ENCODE results near the gene KRTAP10-7. TPM values are rescaled to one million over a fixed set of nuclear protein-coding genes. Genes with fewer than 3 reads are reported as not detected.
"Not testable (repeated sequence)": the region's sequence is repeated elsewhere in the genome, so short reads cannot be mapped to it uniquely, and the experiment has no call there.

The KRTAP10-7 gene
- total RNA-seq, result not detected

GRCh38 chr21:44600118-44600978 is at the start of gene KRTAP10-7:
Gene KRTAP10-7 (plus strand): TSS chr21:44600597. CDS start chr21:44600622, 25 bp downstream.
- not testable (repeated sequence) for H3K9me3 ChIP-seq (ENCODE audit: control insufficient read depth in 3 of 3, low read length in 3 of 3); H3K36me3 ChIP-seq (ENCODE audit: control insufficient read depth in 3 of 3, insufficient read depth in 3 of 3, low read length in 3 of 3); H3K27ac ChIP-seq (ENCODE audit: low read depth, low read length); H3K4me3 ChIP-seq (ENCODE audit: low read length in 3 of 3); H3K4me1 ChIP-seq (ENCODE audit: control insufficient read depth in 3 of 3, insufficient read depth in 3 of 3, low read length in 3 of 3); H3K9ac ChIP-seq (ENCODE audit: low read depth in 1 of 3, low read length in 3 of 3)
- H3K27me3 ChIP-seq (ENCODE audit: control insufficient read depth in 3 of 3, insufficient read depth in 3 of 3, low read length in 3 of 3), result peaks cover 41 to 61% (median 53%) of the 10 kb centered on the region in 3 donors

GRCh38 chr21:44550807-44551206 is 49.6 kb upstream of the KRTAP10-7 start:
- Histone ChIP-seq H3K9me3 (ENCODE audit: control insufficient read depth in 3 of 3, low read length in 3 of 3) (peaks cover 0 to 8% (median 0%) of the 10 kb centered on the region in 3 donors), H3K27me3 (ENCODE audit: control insufficient read depth in 3 of 3, insufficient read depth in 3 of 3, low read length in 3 of 3) (peaks cover 48 to 66% (median 53%) of the 10 kb centered on the region in 3 donors), H3K9ac (ENCODE audit: low read depth in 1 of 3, low read length in 3 of 3) (no peak overlapping the region), H3K27ac (ENCODE audit: low read depth, low read length) (no peak overlapping the region), H3K4me1 (ENCODE audit: control insufficient read depth in 3 of 3, insufficient read depth in 3 of 3, low read length in 3 of 3) (no peaks in the 10 kb centered on the region), H3K36me3 (ENCODE audit: control insufficient read depth in 3 of 3, insufficient read depth in 3 of 3, low read length in 3 of 3) (no peaks in the 10 kb centered on the region), H3K4me3 (ENCODE audit: low read length in 3 of 3) (no peak overlapping the region)

GRCh38 chr21:44551340-44551961 is 48.9 kb upstream of the KRTAP10-7 start, which contains the start of gene KRTAP10-2:
Gene KRTAP10-2 (minus strand): TSS chr21:44551505. CDS start chr21:44551458, 47 bp downstream.
- no peaks in the 10 kb centered on the region for H3K4me1 ChIP-seq (ENCODE audit: control insufficient read depth in 3 of 3, insufficient read depth in 3 of 3, low read length in 3 of 3)
- H3K9ac ChIP-seq (ENCODE audit: low read depth in 1 of 3, low read length in 3 of 3), result no peak within 1 kb of the TSS
- H3K4me3 ChIP-seq (ENCODE audit: low read length in 3 of 3), result no peak within 1 kb of the TSS
- no peaks in the 10 kb centered on the region for H3K36me3 ChIP-seq (ENCODE audit: control insufficient read depth in 3 of 3, insufficient read depth in 3 of 3, low read length in 3 of 3)
- no peak within 1 kb of the TSS for H3K27ac ChIP-seq (ENCODE audit: low read depth, low read length)
- H3K9me3 ChIP-seq (ENCODE audit: control insufficient read depth in 3 of 3, low read length in 3 of 3), result peaks cover 0 to 8% (median 0%) of the 10 kb centered on the region in 3 donors
- peaks cover 48 to 70% (median 54%) of the 10 kb centered on the region in 3 donors for H3K27me3 ChIP-seq (ENCODE audit: control insufficient read depth in 3 of 3, insufficient read depth in 3 of 3, low read length in 3 of 3)

GRCh38 chr21:44552136-44552535 is 48.3 kb upstream of the KRTAP10-7 start:
- Histone ChIP-seq H3K9ac (ENCODE audit: low read depth in 1 of 3, low read length in 3 of 3) (no peak overlapping the region), H3K9me3 (ENCODE audit: control insufficient read depth in 3 of 3, low read length in 3 of 3) (peaks cover 0 to 6% (median 0%) of the 10 kb centered on the region in 3 donors), H3K4me3 (ENCODE audit: low read length in 3 of 3) (no peak overlapping the region), H3K36me3 (ENCODE audit: control insufficient read depth in 3 of 3, insufficient read depth in 3 of 3, low read length in 3 of 3) (no peaks in the 10 kb centered on the region), H3K4me1 (ENCODE audit: control insufficient read depth in 3 of 3, insufficient read depth in 3 of 3, low read length in 3 of 3) (no peaks in the 10 kb centered on the region), H3K27ac (ENCODE audit: low read depth, low read length) (no peak overlapping the region), H3K27me3 (ENCODE audit: control insufficient read depth in 3 of 3, insufficient read depth in 3 of 3, low read length in 3 of 3) (peaks cover 53 to 77% (median 60%) of the 10 kb centered on the region in 3 donors)

- Histone ChIP-seq H3K27ac (ENCODE audit: low read depth, low read length) (no peak overlapping the region), H3K4me3 (ENCODE audit: low read length in 3 of 3) (no peak overlapping the region), H3K9me3 (ENCODE audit: control insufficient read depth in 3 of 3, low read length in 3 of 3) (peaks cover 0 to 3% (median 0%) of the 10 kb centered on the region in 3 donors), H3K4me1 (ENCODE audit: control insufficient read depth in 3 of 3, insufficient read depth in 3 of 3, low read length in 3 of 3) (no peaks in the 10 kb centered on the region), H3K36me3 (ENCODE audit: control insufficient read depth in 3 of 3, insufficient read depth in 3 of 3, low read length in 3 of 3) (no peaks in the 10 kb centered on the region), H3K9ac (ENCODE audit: low read depth in 1 of 3, low read length in 3 of 3) (no peak overlapping the region), H3K27me3 (ENCODE audit: control insufficient read depth in 3 of 3, insufficient read depth in 3 of 3, low read length in 3 of 3) (peaks cover 56 to 76% (median 63%) of the 10 kb centered on the region in 3 donors)
Observed at GRCh38 chr21:44552681-44553080, 47.7 kb upstream of the KRTAP10-7 start.

GRCh38 chr21:44555200-44555875 is 45.1 kb upstream of the KRTAP10-7 start:
- peaks cover 49 to 75% (median 58%) of the 10 kb centered on the region in 3 donors for H3K27me3 ChIP-seq (ENCODE audit: control insufficient read depth in 3 of 3, insufficient read depth in 3 of 3, low read length in 3 of 3)

GRCh38 chr21:44556879-44557278 is 43.5 kb upstream of the KRTAP10-7 start:
- no peaks in the 10 kb centered on the region for H3K36me3 ChIP-seq (ENCODE audit: control insufficient read depth in 3 of 3, insufficient read depth in 3 of 3, low read length in 3 of 3)

More at GRCh38 chr21:44555200-44555875, 45.1 kb upstream of the KRTAP10-7 start:
- Histone ChIP-seq H3K9ac (ENCODE audit: low read depth in 1 of 3, low read length in 3 of 3) (no peak overlapping the region), H3K36me3 (ENCODE audit: control insufficient read depth in 3 of 3, insufficient read depth in 3 of 3, low read length in 3 of 3) (no peaks in the 10 kb centered on the region), H3K27ac (ENCODE audit: low read depth, low read length) (no peak overlapping the region), H3K4me1 (ENCODE audit: control insufficient read depth in 3 of 3, insufficient read depth in 3 of 3, low read length in 3 of 3) (no peaks in the 10 kb centered on the region), H3K9me3 (ENCODE audit: control insufficient read depth in 3 of 3, low read length in 3 of 3) (peaks cover 0 to 3% (median 3%) of the 10 kb centered on the region in 3 donors), H3K4me3 (ENCODE audit: low read length in 3 of 3) (no peak overlapping the region)

GRCh38 chr21:44557491-44558328 is 42.7 kb upstream of the KRTAP10-7 start:
- Histone ChIP-seq H3K4me1 (ENCODE audit: control insufficient read depth in 3 of 3, insufficient read depth in 3 of 3, low read length in 3 of 3) (no peaks in the 10 kb centered on the region), H3K27me3 (ENCODE audit: control insufficient read depth in 3 of 3, insufficient read depth in 3 of 3, low read length in 3 of 3) (peaks cover 31 to 55% (median 39%) of the 10 kb centered on the region in 3 donors), H3K4me3 (ENCODE audit: low read length in 3 of 3) (no peak overlapping the region), H3K9me3 (ENCODE audit: control insufficient read depth in 3 of 3, low read length in 3 of 3) (peaks cover 0 to 3% (median 3%) of the 10 kb centered on the region in 3 donors), H3K9ac (ENCODE audit: low read depth in 1 of 3, low read length in 3 of 3) (no peak overlapping the region), H3K27ac (ENCODE audit: low read depth, low read length) (no peak overlapping the region), H3K36me3 (ENCODE audit: control insufficient read depth in 3 of 3, insufficient read depth in 3 of 3, low read length in 3 of 3) (no peaks in the 10 kb centered on the region)

More at GRCh38 chr21:44556879-44557278, 43.5 kb upstream of the KRTAP10-7 start:
- Histone ChIP-seq H3K9ac (ENCODE audit: low read depth in 1 of 3, low read length in 3 of 3) (no peak overlapping the region), H3K27ac (ENCODE audit: low read depth, low read length) (no peak overlapping the region), H3K9me3 (ENCODE audit: control insufficient read depth in 3 of 3, low read length in 3 of 3) (peaks cover 0 to 3% (median 3%) of the 10 kb centered on the region in 3 donors), H3K4me3 (ENCODE audit: low read length in 3 of 3) (no peak overlapping the region), H3K27me3 (ENCODE audit: control insufficient read depth in 3 of 3, insufficient read depth in 3 of 3, low read length in 3 of 3) (peaks cover 40 to 63% (median 47%) of the 10 kb centered on the region in 3 donors), H3K4me1 (ENCODE audit: control insufficient read depth in 3 of 3, insufficient read depth in 3 of 3, low read length in 3 of 3) (no peaks in the 10 kb centered on the region)

GRCh38 chr21:44558329-44558675 is 42.1 kb upstream of the KRTAP10-7 start:
- H3K4me1 ChIP-seq (ENCODE audit: control insufficient read depth in 3 of 3, insufficient read depth in 3 of 3, low read length in 3 of 3); H3K4me3 ChIP-seq (ENCODE audit: low read length in 3 of 3); H3K9me3 ChIP-seq (ENCODE audit: control insufficient read depth in 3 of 3, low read length in 3 of 3); H3K27ac ChIP-seq (ENCODE audit: low read depth, low read length); H3K9ac ChIP-seq (ENCODE audit: low read depth in 1 of 3, low read length in 3 of 3); H3K36me3 ChIP-seq (ENCODE audit: control insufficient read depth in 3 of 3, insufficient read depth in 3 of 3, low read length in 3 of 3): not testable (repeated sequence)
- peaks cover 28 to 52% (median 36%) of the 10 kb centered on the region in 3 donors for H3K27me3 ChIP-seq (ENCODE audit: control insufficient read depth in 3 of 3, insufficient read depth in 3 of 3, low read length in 3 of 3)

Measured in skeletal muscle tissue (tissue), 4 donors.